GM12878 (cell line): ENCODE measurements around the gene AGBL5. TPM values are rescaled to one million over a fixed set of nuclear protein-coding genes. Genes with fewer than 3 reads are reported as not detected.

Experiments
- BMI1 ChIP-seq: fragments of 450-650 bp; IDR thresholded peaks from 2 replicates; pipeline ENCODE4 v1.6.1; 2016; ENCODE audit warnings: mild to moderate bottlenecking, moderate library complexity, borderline replicate concordance
- CBX5 ChIP-seq: sonication (generic); IDR thresholded peaks from 2 replicates; pipeline ENCODE4 v1.6.1; 2016; ENCODE audit warnings: low read depth, moderate library complexity, mild to moderate bottlenecking, inconsistent platforms
- EED ChIP-seq: sonication (generic); IDR thresholded peaks from 2 replicates; pipeline ENCODE4 v1.6.1; 2016; ENCODE audit warnings: antibody characterized with exemption, low read depth
- FOS ChIP-seq: IDR thresholded peaks from 3 replicates; pipeline ENCODE4 v1.6.1; 2011; ENCODE audit warnings: borderline replicate concordance; ENCODE audit not compliant: insufficient read length; ENCODE audit errors: extremely low read depth
- HDAC6 ChIP-seq: fragments of 200-600 bp; sonication (generic); IDR thresholded peaks from one replicate; pipeline ENCODE4 v1.8.0; 2017; ENCODE audit warnings: antibody characterized with exemption; ENCODE audit not compliant: unreplicated experiment
- HDGF ChIP-seq: fragments of 450-650 bp; IDR thresholded peaks from 2 replicates; pipeline ENCODE4 v1.6.1; 2016; ENCODE audit warnings: antibody characterized with exemption
- JUNB ChIP-seq: IDR thresholded peaks from 2 replicates; pipeline ENCODE4 v1.6.1; 2016; ENCODE audit warnings: antibody characterized with exemption, mild to moderate bottlenecking
- KDM1A ChIP-seq: fragments of 200-600 bp; sonication (generic); IDR thresholded peaks from 2 replicates; pipeline ENCODE4 v1.6.1; 2016; ENCODE audit warnings: borderline replicate concordance
- KLF5 ChIP-seq: fragments of 450-650 bp; IDR thresholded peaks from 2 replicates; pipeline ENCODE4 v1.6.1; 2014; ENCODE audit warnings: mild to moderate bottlenecking; ENCODE audit not compliant: partially characterized antibody
- LARP7 ChIP-seq: fragments of 450-650 bp; IDR thresholded peaks from 2 replicates; pipeline ENCODE4 v1.6.1; 2017; ENCODE audit warnings: mild to moderate bottlenecking
- MTA3 ChIP-seq: IDR thresholded peaks from 2 replicates; pipeline ENCODE4 v1.6.1; 2012; ENCODE audit warnings: low read length, inconsistent platforms, borderline replicate concordance
- NFXL1 ChIP-seq: fragments of 450-650 bp; IDR thresholded peaks from 2 replicates; pipeline ENCODE4 v1.6.1; 2017; ENCODE audit warnings: antibody characterized with exemption, mild to moderate bottlenecking, borderline replicate concordance
- NFYA ChIP-seq: IDR thresholded peaks from 2 replicates; pipeline ENCODE4 v1.6.1; 2011; ENCODE audit warnings: low read depth, mild to moderate bottlenecking, low read length, improper control_type of control experiment, borderline replicate concordance
- NR2C1 ChIP-seq: fragments of 450-650 bp; IDR thresholded peaks from 2 replicates; pipeline ENCODE4 v1.6.1; 2017; ENCODE audit warnings: antibody characterized with exemption, mild to moderate bottlenecking, moderate library complexity
- POLR2AphosphoS2 ChIP-seq: IDR thresholded peaks from 2 replicates; pipeline ENCODE4 v1.6.1; 2011; ENCODE audit warnings: low read depth, mild to moderate bottlenecking, low read length, improper control_type of control experiment, moderate library complexity
- RAD51 ChIP-seq: fragments of 450-650 bp; IDR thresholded peaks from 2 replicates; pipeline ENCODE4 v1.6.1; 2016; ENCODE audit warnings: moderate library complexity, mild to moderate bottlenecking, inconsistent platforms
- RUNX3 ChIP-seq: IDR thresholded peaks from 2 replicates; pipeline ENCODE4 v1.6.1; 2012; ENCODE audit warnings: low read length, inconsistent platforms
- SMAD5 ChIP-seq: IDR thresholded peaks from 2 replicates; pipeline ENCODE4 v1.6.1; 2016; ENCODE audit warnings: antibody characterized with exemption, low read depth
- SMC3 ChIP-seq: IDR thresholded peaks from 2 replicates; pipeline ENCODE4 v1.6.1; 2011; ENCODE audit warnings: low read length, improper control_type of control experiment, borderline replicate concordance
- SPI1 ChIP-seq: IDR thresholded peaks from 2 replicates; pipeline ENCODE4 v1.6.1; 2011; ENCODE audit warnings: low read depth, mild to moderate bottlenecking, low read length, moderate library complexity, borderline replicate concordance; ENCODE audit not compliant: insufficient read depth
- USF1 ChIP-seq: IDR thresholded peaks from 2 replicates; pipeline ENCODE4 v1.6.1; 2011; ENCODE audit warnings: borderline replicate concordance, low read depth, mild to moderate bottlenecking, moderate library complexity, mixed read lengths, low read length; ENCODE audit not compliant: insufficient read depth; ENCODE audit errors: extremely low read length
- ZNF592 ChIP-seq: fragments of 450-650 bp; IDR thresholded peaks from 2 replicates; pipeline ENCODE4 v1.6.1; 2017; ENCODE audit warnings: mild to moderate bottlenecking, moderate library complexity
- ZNF622 ChIP-seq: fragments of 450-650 bp; IDR thresholded peaks from 2 replicates; pipeline ENCODE4 v1.6.1; 2017; ENCODE audit warnings: mild to moderate bottlenecking, inconsistent platforms
- ZSCAN29 ChIP-seq: fragments of 450-650 bp; IDR thresholded peaks from 2 replicates; pipeline ENCODE4 v1.6.1; 2017; ENCODE audit warnings: mild to moderate bottlenecking, moderate library complexity
- polyA plus RNA-seq, 11 experiments: library from polyadenylated mRNA; depleted of rRNA in 4 of 11; unstranded in 6 of 11; stranded (reverse) in 5 of 11; fragments of >200 nt; fragmentation: Nextera tagmentation in 4 of 11; fragmentation: Illumina TruSeq in 1 of 11; extraction: Ambion mirVana in 4 of 11; extraction: Trizol in 1 of 11; gene quantifications; 1 replicate in 1 of 11; 2 replicates in 10 of 11; pipeline versions ENCODE4 v1.2.1 to v1.2.3, GENCODE V29; 2011 to 2016; ENCODE audit warnings: inconsistent platforms in 2 of 11, missing spikeins in 2 of 11, low read depth in 1 of 11
- total RNA-seq, 4 experiments: library from RNA; depleted of rRNA in 3 of 4; stranded (reverse); fragments of >200 nt in 3 of 4; fragmentation: Illumina TruSeq in 1 of 4; extraction: Trizol in 1 of 4; gene quantifications; 2 replicates each; pipeline versions ENCODE4 v1.2.1 to v1.2.3, GENCODE V29; 2013 to 2021
- TF ChIP-seq, protein P1 (sequence below): fragments of 450-650 bp; IDR thresholded peaks from 2 replicates; pipeline ENCODE4 v1.6.1; 2018; ENCODE audit warnings: borderline replicate concordance, mild to moderate bottlenecking; ENCODE audit not compliant: partially characterized antibody

The AGBL5 gene
- total and polyA plus RNA-seq, 10 of the 15 experiments (the other 5 are each of a cell fraction or from before 2014, with no cell fraction given): 1.9 to 28.5 (median 19.5) TPM

DNA sequence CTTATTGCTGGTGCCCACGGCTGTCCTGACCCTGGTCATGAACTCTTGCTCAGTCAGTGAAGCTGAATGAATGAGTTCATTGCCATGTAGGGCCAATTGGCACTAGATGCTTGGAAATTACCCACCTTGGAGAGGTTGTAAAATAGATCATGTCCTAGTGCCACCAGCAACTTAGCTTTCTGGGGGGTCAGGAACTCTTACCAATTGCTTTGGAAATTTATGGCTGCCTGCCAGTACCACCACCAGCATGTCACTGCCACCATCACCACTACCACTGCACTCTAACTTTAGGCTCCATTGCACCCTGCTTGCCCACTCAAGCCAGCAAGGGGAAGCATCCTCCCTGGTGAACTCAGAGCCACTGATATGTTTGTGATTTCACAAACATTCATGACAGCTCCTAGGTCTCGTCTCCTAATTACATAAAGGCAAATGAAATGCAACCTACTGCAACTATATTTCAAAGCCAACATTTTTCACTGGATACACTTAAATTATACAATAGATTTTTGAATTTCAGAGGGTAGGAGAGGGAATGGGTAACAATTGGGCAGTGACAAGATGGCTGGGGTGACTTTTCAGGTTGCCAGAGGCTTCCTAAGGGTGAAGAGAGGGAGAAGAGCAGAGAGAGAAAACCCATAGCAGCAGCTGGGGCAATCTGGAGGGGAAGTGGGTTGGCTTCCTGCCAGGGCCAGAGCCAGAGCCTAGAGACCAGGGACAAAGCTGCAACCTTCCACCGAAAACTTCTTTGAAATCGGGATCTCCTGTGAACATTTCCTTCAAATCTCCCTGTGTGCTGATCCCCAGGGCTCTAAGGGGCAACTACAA lies 23.5 kb downstream of the AGBL5 start (continued):
- no peak for TF ChIP-seq BMI1
- TF ChIP-seq ZSCAN29: no peak
- TF ChIP-seq MTA3: no peak
- TF ChIP-seq FOS: no peak
- no peak for TF ChIP-seq ZNF622
- TF ChIP-seq RUNX3: peak; percentile 45; the same call in 1 of the 2 replicates
- TF ChIP-seq NR2C1: no peak
- no peak for TF ChIP-seq KLF5
- TF ChIP-seq CBX5: no peak
- TF ChIP-seq HDAC6: no peak
- TF ChIP-seq RAD51: no peak
- TF ChIP-seq, protein P1, sequence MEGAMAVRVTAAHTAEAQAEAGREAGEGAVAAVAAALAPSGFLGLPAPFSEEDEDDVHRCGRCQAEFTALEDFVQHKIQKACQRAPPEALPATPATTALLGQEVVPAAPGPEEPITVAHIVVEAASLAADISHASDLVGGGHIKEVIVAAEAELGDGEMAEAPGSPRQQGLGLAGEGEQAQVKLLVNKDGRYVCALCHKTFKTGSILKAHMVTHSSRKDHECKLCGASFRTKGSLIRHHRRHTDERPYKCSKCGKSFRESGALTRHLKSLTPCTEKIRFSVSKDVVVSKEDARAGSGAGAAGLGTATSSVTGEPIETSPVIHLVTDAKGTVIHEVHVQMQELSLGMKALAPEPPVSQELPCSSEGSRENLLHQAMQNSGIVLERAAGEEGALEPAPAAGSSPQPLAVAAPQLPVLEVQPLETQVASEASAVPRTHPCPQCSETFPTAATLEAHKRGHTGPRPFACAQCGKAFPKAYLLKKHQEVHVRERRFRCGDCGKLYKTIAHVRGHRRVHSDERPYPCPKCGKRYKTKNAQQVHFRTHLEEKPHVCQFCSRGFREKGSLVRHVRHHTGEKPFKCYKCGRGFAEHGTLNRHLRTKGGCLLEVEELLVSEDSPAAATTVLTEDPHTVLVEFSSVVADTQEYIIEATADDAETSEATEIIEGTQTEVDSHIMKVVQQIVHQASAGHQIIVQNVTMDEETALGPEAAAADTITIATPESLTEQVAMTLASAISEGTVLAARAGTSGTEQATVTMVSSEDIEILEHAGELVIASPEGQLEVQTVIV: no peak
- no peak for TF ChIP-seq HDGF
- no peak for TF ChIP-seq NFXL1
- no peak for TF ChIP-seq NFYA
- peak; percentile 20; the same call in 1 of the 2 replicates for TF ChIP-seq SPI1
- no peak for TF ChIP-seq POLR2AphosphoS2
- no peak for TF ChIP-seq JUNB
- TF ChIP-seq KDM1A: no peak
- no peak for TF ChIP-seq SMAD5
- TF ChIP-seq EED: 0 out of 2 replicates have a peak, but pooled peaks have one; percentile 32
- no peak for TF ChIP-seq SMC3
- no peak for TF ChIP-seq ZNF592
- no peak for TF ChIP-seq LARP7
- TF ChIP-seq USF1: no peak
